K562 (cell line): ENCODE measurements around the gene HRH1. TPM values are rescaled to one million over a fixed set of nuclear protein-coding genes. Genes with fewer than 3 reads are reported as not detected.

Source experiments
- ATAC-seq: fragments of 200-7000 bp; cut with Tn5 transposase; 3 replicates; pipeline ENCODE4 v1.9.1; 2020; ENCODE audit warnings: moderate library complexity
- BruUV-seq: library from RNA; stranded (reverse); fragments of 400-500 nt; replicated peaks from 2 replicates; lab custom pipeline; 2021; lab: Mats Ljungman, UMichigan
- CTCF ChIA-PET: fragments of 300-600 bp; formaldehyde crosslinking; extraction: SDS; loops from one replicate; lab custom pipeline; 2021; ENCODE audit warnings: low intra/inter-chr PET ratio; lab: Yijun Ruan, JAX
- POLR2A ChIA-PET: fragments of 300-600, 350-650 bp; sonication (Branson Sonifier 250); formaldehyde crosslinking; extraction: SDS; loops from one replicate; lab custom pipeline; 2021; ENCODE audit warnings: antibody characterized with exemption, inconsistent platforms; lab: Yijun Ruan, JAX
- DNase-seq, 4 experiments: peaks; one replicate each; pipeline versions ENCODE4 v3.0.0 to v3.0.0-alpha.2; 2011 to 2018; ENCODE audit warnings: low spot score in 3 of 4, mixed read lengths in 3 of 4; ENCODE audit errors: extremely low read depth in 1 of 4
- FAIRE-seq: peaks from 2 replicates; lab custom pipeline; 2011; peaks lifted over from hg19 to GRCh38; lab: Jason Lieb, UNC
- H2AFZ ChIP-seq: 2 replicates; pipeline ENCODE4 v1.6.0; 2011; ENCODE audit warnings: low read depth, low read length, control low read depth, inconsistent platforms
- H3K27ac ChIP-seq: fragments of 200-600 bp; 3 replicates; pipeline ENCODE4 v1.8.0; 2011; ENCODE audit warnings: low read depth, mild to moderate bottlenecking, control low read depth, inconsistent platforms, low read length, moderate library complexity, mixed read lengths; ENCODE audit errors: extremely low read depth
- H3K27me3 ChIP-seq, 2 experiments: fragments of 300-600 bp in 1 of 2; 2 replicates in 1 of 2; 3 replicates in 1 of 2; pipeline versions ENCODE4 v1.6.0 to v1.8.0; 2011; ENCODE audit warnings: inconsistent platforms in 2 of 2, low read length in 2 of 2, mild to moderate bottlenecking in 1 of 2, mixed read lengths in 1 of 2, moderate library complexity in 1 of 2; ENCODE audit not compliant: control insufficient read depth in 2 of 2, insufficient read depth in 2 of 2
- H3K36me3 ChIP-seq: fragments of 300-600 bp; 3 replicates; pipeline ENCODE4 v1.8.0; 2011; ENCODE audit warnings: mild to moderate bottlenecking, low read length, inconsistent platforms; ENCODE audit not compliant: control insufficient read depth, insufficient read depth
- H3K4me1 ChIP-seq, 2 experiments: fragments of 200-600 bp in 1 of 2; replicated peaks in 1 of 2; 2 replicates in 1 of 2; 3 replicates in 1 of 2; pipeline versions ENCODE4 v1.5.1 to v1.8.0; 2011; ENCODE audit warnings: inconsistent platforms in 2 of 2, low read length in 2 of 2, mild to moderate bottlenecking in 1 of 2, mixed read lengths in 1 of 2, moderate library complexity in 1 of 2; ENCODE audit not compliant: control insufficient read depth in 2 of 2, insufficient read depth in 2 of 2
- H3K4me2 ChIP-seq: 2 replicates; pipeline ENCODE4 v1.6.1; 2011; ENCODE audit warnings: low read length, control low read depth, inconsistent platforms, mixed read lengths; ENCODE audit not compliant: insufficient read depth
- H3K4me3 ChIP-seq: fragments of 200-600 bp; sonication (generic), shearing (Covaris generic); 2 replicates; pipeline ENCODE4 v1.5.1; 2016; ENCODE audit warnings: control low read depth, inconsistent platforms
- H3K79me2 ChIP-seq: fragments of 200-600 bp; 3 replicates; pipeline ENCODE4 v1.8.0; 2011; ENCODE audit warnings: low read length, inconsistent platforms; ENCODE audit not compliant: control insufficient read depth, insufficient read depth
- H3K9ac ChIP-seq, 2 experiments: 2 replicates each; pipeline versions ENCODE4 v1.6.0 to v1.6.1; 2011; ENCODE audit warnings: low read depth in 2 of 2, low read length in 2 of 2, control low read depth in 1 of 2, inconsistent platforms in 1 of 2, mild to moderate bottlenecking in 1 of 2, mixed read lengths in 1 of 2; ENCODE audit not compliant: insufficient read depth in 1 of 2
- H3K9me1 ChIP-seq: one replicate; pipeline ENCODE4 v1.6.0; 2011; ENCODE audit warnings: inconsistent platforms, mild to moderate bottlenecking, low read length, moderate library complexity; ENCODE audit not compliant: control insufficient read depth, insufficient read depth
- H3K9me3 ChIP-seq: replicated peaks from 2 replicates; pipeline ENCODE4 v1.5.1; 2011; ENCODE audit warnings: low read depth, low read length, inconsistent platforms; ENCODE audit not compliant: control insufficient read depth, insufficient read depth
- H4K20me1 ChIP-seq: replicated peaks from 2 replicates; pipeline ENCODE4 v1.6.1; 2011; ENCODE audit warnings: low read length, inconsistent platforms, mixed read lengths; ENCODE audit not compliant: control insufficient read depth, insufficient read depth
- CREB5 ChIP-seq: fragments of 250-450 bp; sonication (Bioruptor Pico); IDR thresholded peaks from 2 replicates; pipeline ENCODE4 v1.5.0; 2020; ENCODE audit warnings: mild to moderate bottlenecking
- RBM25 ChIP-seq: fragments of 200-400 bp; formaldehyde crosslinking; IDR thresholded peaks from 2 replicates; pipeline ENCODE4 v1.6.1; 2018; ENCODE audit warnings: low read length, low read depth, moderate library complexity; ENCODE audit not compliant: severe bottlenecking
- USF1 ChIP-seq: sonication (generic); formaldehyde crosslinking; IDR thresholded peaks from 2 replicates; pipeline ENCODE4 v1.9.0; 2022; ENCODE audit warnings: mild to moderate bottlenecking, missing genetic modification reagents
- ZBTB8A ChIP-seq: fragments of 450-650 bp; IDR thresholded peaks from 2 replicates; pipeline ENCODE4 v1.6.1; 2018; ENCODE audit warnings: mild to moderate bottlenecking, moderate library complexity; ENCODE audit not compliant: partially characterized antibody
- ZFPM2 ChIP-seq: fragments of 250-450 bp; sonication (Bioruptor Pico); IDR thresholded peaks from 2 replicates; pipeline ENCODE4 v1.5.1; 2022; ENCODE audit warnings: mild to moderate bottlenecking
- ZNF785 ChIP-seq: fragments of 250-450 bp; sonication (Bioruptor Pico); IDR thresholded peaks from 2 replicates; pipeline ENCODE4 v1.4.0; 2020; ENCODE audit warnings: mild to moderate bottlenecking
- WGBS: fragments of 100-300 bp; shearing (Covaris generic); methylation state at CpG from one replicate; pipeline ENCODE4 v1.1.6; 2016; ENCODE audit warnings: low coverage, mixed read lengths; ENCODE audit not compliant: insufficient coverage; ENCODE audit errors: missing lambda C conversion rate; 5-methylcytosine and 5-hydroxymethylcytosine counted together
- in situ Hi-C: fragments of 300-500 bp; cut with MboI; formaldehyde crosslinking; loops from 4 replicates; pipeline ENCODE4 v1.15.0; 2018; ENCODE audit warnings: inconsistent platforms, mixed read lengths
- intact Hi-C: fragments of 100-400 bp; cut with micrococcal nuclease; formaldehyde crosslinking; loops from 2 replicates; pipeline ENCODE4 v1.14.2; 2022
- polyA plus RNA-seq, 8 experiments: library from polyadenylated mRNA; depleted of rRNA in 4 of 8; stranded (reverse) in 5 of 8; unstranded in 3 of 8; fragments of >200 nt; fragmentation: Nextera tagmentation in 2 of 8; fragmentation: Illumina TruSeq in 1 of 8; extraction: Ambion mirVana in 2 of 8; extraction: Trizol in 1 of 8; gene quantifications; 2 replicates each; pipeline versions ENCODE4 v1.2.1 to v1.2.3, GENCODE V29; 2011 to 2014; ENCODE audit warnings: inconsistent platforms in 1 of 8, missing spikeins in 1 of 8
- total RNA-seq, 7 experiments: library from RNA; depleted of rRNA in 6 of 7; stranded (reverse); fragments of >200 nt in 6 of 7; fragmentation: Illumina TruSeq in 2 of 7; extraction: Trizol in 2 of 7; gene quantifications; 2 replicates each; pipeline versions ENCODE4 v1.2.1 to v1.2.3, GENCODE V29; 2011 to 2021; ENCODE audit warnings: low replicate concordance in 1 of 7

Gene HRH1
- total and polyA plus RNA-seq, 9 of the 15 experiments (the other 6 are each of a cell fraction or from before 2014, with no cell fraction given): 0.03 to 0.15 (median 0.06) TPM; not detected in 1

GRCh38 chr3:11185564-11186317 lies 31.4 kb downstream of the HRH1 start:
- no TSS peak for BruUV-seq
- H2AFZ ChIP-seq: no peak overlapping the region

More at GRCh38 chr3:11185564-11186317, 31.4 kb downstream of the HRH1 start:
- Histone ChIP-seq H3K36me3 (no peaks in the 10 kb centered on the region), H3K9ac (no peak overlapping the region), H3K27ac (no peak overlapping the region), H3K4me3 (no peak overlapping the region), H3K79me2 (no peaks in the 10 kb centered on the region), H4K20me1 (no peaks in the 10 kb centered on the region; the same call in 1 of the 2 replicates), H3K4me1 (no peaks in the 10 kb centered on the region), H3K9me1 (no peaks in the 10 kb centered on the region), H3K4me2 (no peak overlapping the region), H3K9me3 (no peaks in the 10 kb centered on the region), H3K27me3 (peaks cover 31 to 38% of the 10 kb centered on the region in 2 experiments; a peak in 4 of 5 replicates)
- in situ Hi-C loops: no loop called here
- no peak; the same call in 1 of the 3 replicates for ATAC-seq
- intact Hi-C loops: no loop called here
- ChIA-PET CTCF (no interaction called here), POLR2A (interaction anchor here (0.8 to 1.5 kb wide), 2 partner anchors 15 to 30 kb away, joined by 3 to 4 read pairs; no protein-coding TSS in a partner anchor)
- DNase-seq: no peak
- FAIRE-seq: no peak
- 1% methylated on average over 13 of the region's 13 CpGs for WGBS
- TF ChIP-seq RBM25 (peak; percentile 61), CREB5 (CRISPR knock-in tag) (no peak), USF1 (CRISPR knock-in tag) (no peak), ZBTB8A (no peak), ZNF785 (CRISPR knock-in tag) (no peak), ZFPM2 (no peak)
